Esophagus muscularis mucosa (tissue), 4 donors: ENCODE measurements around the gene EIF3L.

Experiments used
- CTCF ChIP-seq, 3 experiments: fragments of 200-600 bp in 2 of 3; fragments of 450-650 bp in 1 of 3; sonication (generic) in 2 of 3; IDR thresholded peaks; one replicate each; pipeline ENCODE4 v1.5.1; 2017 to 2019; ENCODE audit warnings: antibody characterized with exemption in 3 of 3, mild to moderate bottlenecking in 2 of 3, moderate library complexity in 1 of 3
- EP300 ChIP-seq: sonication (generic); formaldehyde crosslinking; IDR thresholded peaks from one replicate; pipeline ENCODE4 v1.6.1; 2017; ENCODE audit warnings: antibody characterized with exemption
- POLR2A ChIP-seq: fragments of 450-650 bp; IDR thresholded peaks from one replicate; pipeline ENCODE4 v1.6.1; 2017; ENCODE audit warnings: antibody characterized with exemption, moderate library complexity, mild to moderate bottlenecking, low read depth

- no peak for TF ChIP-seq CTCF (IDR thresholded peaks at IDR 0.05)
- no peak for TF ChIP-seq POLR2A
- no peak for TF ChIP-seq EP300
These were observed 5.7 kb downstream of the EIF3L start for GRCh38 chr22:37854946-37855345.
